HepG2 (cell line): Measurements from ENCODE around the gene ELMOD3. TPM values are rescaled to one million over a fixed set of nuclear protein-coding genes. Genes with fewer than 3 reads are reported as not detected.

Source experiments
- CREM ChIP-seq, 2 experiments: sonication (generic) in 1 of 2; formaldehyde crosslinking in 1 of 2; IDR thresholded peaks; 2 replicates each; pipeline versions ENCODE4 v1.4.0 to v1.6.1; 2016 to 2020; ENCODE audit warnings: antibody characterized with exemption in 1 of 2, mild to moderate bottlenecking in 1 of 2, missing genetic modification reagents in 1 of 2
- EP300 ChIP-seq, 3 experiments: sonication (generic) in 1 of 3; formaldehyde crosslinking in 1 of 3; IDR thresholded peaks; 2 replicates each; pipeline versions ENCODE4 v1.5.1 to v1.6.1; 2011 to 2020; ENCODE audit warnings: low read depth in 2 of 3, low read length in 2 of 3, borderline replicate concordance in 1 of 3, improper control_type of control experiment in 1 of 3, mild to moderate bottlenecking in 1 of 3, missing genetic modification reagents in 1 of 3, moderate library complexity in 1 of 3
- ESRRA ChIP-seq: sonication (generic); formaldehyde crosslinking; IDR thresholded peaks from 2 replicates; pipeline ENCODE4 v1.5.1; 2020; ENCODE audit warnings: mild to moderate bottlenecking, low read depth, missing genetic modification reagents
- FOXM1 ChIP-seq: sonication (generic); formaldehyde crosslinking; IDR thresholded peaks from 2 replicates; pipeline ENCODE4 v1.5.0; 2020; ENCODE audit warnings: missing genetic modification reagents
- GATAD1 ChIP-seq: IDR thresholded peaks from 2 replicates; pipeline ENCODE4 v1.6.1; 2016; ENCODE audit warnings: missing genetic modification reagents, missing compliant biosample characterization
- KLF16 ChIP-seq, 2 experiments: sonication (generic) in 1 of 2; formaldehyde crosslinking in 1 of 2; IDR thresholded peaks; 2 replicates each; pipeline versions ENCODE4 v1.6.1 to v1.8.0; 2016 to 2023; ENCODE audit warnings: missing genetic modification reagents in 2 of 2, missing compliant biosample characterization in 1 of 2
- NFE2L2 ChIP-seq: fragments of 150-350 bp; IDR thresholded peaks from 2 replicates; pipeline ENCODE4 v1.6.1; 2014; ENCODE audit warnings: low read length
- NRL ChIP-seq: sonication (generic); formaldehyde crosslinking; IDR thresholded peaks from 2 replicates; pipeline ENCODE4 v1.5.0; 2020; ENCODE audit warnings: missing genetic modification reagents, mild to moderate bottlenecking, moderate library complexity, borderline replicate concordance
- SAFB2 ChIP-seq: sonication (generic); formaldehyde crosslinking; IDR thresholded peaks from 2 replicates; pipeline ENCODE4 v1.5.1; 2020; ENCODE audit warnings: missing genetic modification reagents, low read depth, mild to moderate bottlenecking, borderline replicate concordance
- SIN3B ChIP-seq: fragments of 150-350 bp; IDR thresholded peaks from 2 replicates; pipeline ENCODE4 v1.6.1; 2014; ENCODE audit warnings: low read length
- SOX5 ChIP-seq: IDR thresholded peaks from 2 replicates; pipeline ENCODE4 v1.6.1; 2016; ENCODE audit warnings: borderline replicate concordance
- ZNF234 ChIP-seq: sonication (generic); formaldehyde crosslinking; conservative IDR thresholded peaks from 2 replicates; pipeline ENCODE4 v1.5.1; 2020; ENCODE audit warnings: mild to moderate bottlenecking, missing genetic modification reagents
- ZNF326 ChIP-seq: sonication (generic); formaldehyde crosslinking; IDR thresholded peaks from 2 replicates; pipeline ENCODE4 v1.4.0; 2020; ENCODE audit warnings: missing genetic modification reagents, borderline replicate concordance
- ZNF333 ChIP-seq: sonication (generic); formaldehyde crosslinking; IDR thresholded peaks from 2 replicates; pipeline ENCODE4 v1.4.0; 2020; ENCODE audit warnings: mild to moderate bottlenecking, missing genetic modification reagents, borderline replicate concordance
- ZNF530 ChIP-seq: sonication (generic); formaldehyde crosslinking; IDR thresholded peaks from 2 replicates; pipeline ENCODE4 v1.5.0; 2020; ENCODE audit warnings: low read depth, mild to moderate bottlenecking, missing genetic modification reagents
- ZNF672 ChIP-seq: sonication (generic); formaldehyde crosslinking; IDR thresholded peaks from 2 replicates; pipeline ENCODE4 v1.8.1; 2022; ENCODE audit warnings: missing genetic modification reagents
- ZNF766 ChIP-seq: sonication (generic); formaldehyde crosslinking; IDR thresholded peaks from 2 replicates; pipeline ENCODE4 v1.5.0; 2020; ENCODE audit warnings: missing genetic modification reagents, borderline replicate concordance
- ZNF790 ChIP-seq: sonication (generic); formaldehyde crosslinking; IDR thresholded peaks from 2 replicates; pipeline ENCODE4 v1.8.0; 2022; ENCODE audit warnings: missing genetic modification reagents, mild to moderate bottlenecking, borderline replicate concordance
- polyA plus RNA-seq, 8 experiments: library from polyadenylated mRNA; depleted of rRNA in 3 of 8; stranded (reverse) in 7 of 8; unstranded in 1 of 8; fragments of >200 nt; fragmentation: Illumina TruSeq in 4 of 8; extraction: Trizol in 4 of 8; gene quantifications; 2 replicates each; pipeline versions ENCODE4 v1.2.1 to v1.2.3, GENCODE V29; 2011 to 2016; ENCODE audit warnings: low read depth in 4 of 8, missing spikeins in 1 of 8, mixed read lengths in 1 of 8; ENCODE audit not compliant: insufficient read depth in 1 of 8
- total RNA-seq, 5 experiments: library from RNA; depleted of rRNA; stranded (reverse); fragments of >200 nt; fragmentation: Illumina TruSeq; extraction: Trizol; gene quantifications; 2 replicates each; pipeline ENCODE4 v1.2.3, GENCODE V29; 2016; ENCODE audit warnings: low read depth in 1 of 5
- TF ChIP-seq, protein P1 (sequence below): sonication (generic); formaldehyde crosslinking; IDR thresholded peaks from 2 replicates; pipeline ENCODE4 v1.4.0; 2020; ENCODE audit warnings: missing genetic modification reagents, mild to moderate bottlenecking, borderline replicate concordance
- TF ChIP-seq, protein P2 (sequence below): sonication (generic); formaldehyde crosslinking; IDR thresholded peaks from 2 replicates; pipeline ENCODE4 v1.4.0; 2020; ENCODE audit warnings: mild to moderate bottlenecking, missing genetic modification reagents
- TF ChIP-seq, protein P3 (sequence below): sonication (generic); formaldehyde crosslinking; conservative IDR thresholded peaks from 2 replicates; pipeline ENCODE4 v1.4.0; 2020; ENCODE audit warnings: missing genetic modification reagents

ELMOD3 gene
- total and polyA plus RNA-seq, 2 of the 13 experiments (the other 11 are each of a cell fraction or from before 2014, with no cell fraction given) = 13.3 to 19.5 TPM

DNA sequence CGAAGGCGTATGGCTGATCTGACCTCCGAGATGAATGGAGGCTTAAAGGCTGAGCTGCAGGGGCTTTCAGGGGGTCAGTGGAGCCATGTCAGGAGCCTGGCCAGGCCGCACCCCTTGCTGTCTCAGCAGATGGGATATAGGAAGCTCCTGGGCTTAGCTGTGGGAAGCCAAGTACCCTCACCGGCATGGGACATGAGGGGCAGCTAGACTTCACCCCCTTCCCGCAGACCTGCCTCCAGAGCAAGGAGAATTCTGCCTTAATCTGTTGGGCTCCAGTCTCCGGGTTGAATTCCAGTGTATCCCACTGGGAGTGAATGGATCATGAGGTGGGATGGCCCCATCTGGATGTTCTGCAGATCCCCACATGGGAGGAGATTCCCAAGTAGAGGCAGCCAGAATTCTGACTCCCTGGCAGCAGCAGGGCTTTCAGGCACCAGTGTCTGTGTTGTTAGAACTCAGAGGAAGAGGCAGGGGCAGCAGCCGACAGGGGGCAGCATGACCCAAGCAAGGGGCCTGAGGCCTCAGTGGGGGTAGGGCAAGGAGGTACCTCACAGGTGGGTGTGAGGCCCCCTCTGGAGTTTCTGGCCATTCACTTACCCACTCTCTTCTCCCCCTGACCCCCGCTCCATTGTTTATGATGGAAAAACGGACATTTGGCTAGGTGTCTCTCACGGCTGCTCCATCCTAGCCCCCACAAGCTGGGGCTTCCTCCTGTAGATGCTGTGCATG, 36.5 kb downstream of the ELMOD3 start (continued):
- TF ChIP-seq, protein P1, sequence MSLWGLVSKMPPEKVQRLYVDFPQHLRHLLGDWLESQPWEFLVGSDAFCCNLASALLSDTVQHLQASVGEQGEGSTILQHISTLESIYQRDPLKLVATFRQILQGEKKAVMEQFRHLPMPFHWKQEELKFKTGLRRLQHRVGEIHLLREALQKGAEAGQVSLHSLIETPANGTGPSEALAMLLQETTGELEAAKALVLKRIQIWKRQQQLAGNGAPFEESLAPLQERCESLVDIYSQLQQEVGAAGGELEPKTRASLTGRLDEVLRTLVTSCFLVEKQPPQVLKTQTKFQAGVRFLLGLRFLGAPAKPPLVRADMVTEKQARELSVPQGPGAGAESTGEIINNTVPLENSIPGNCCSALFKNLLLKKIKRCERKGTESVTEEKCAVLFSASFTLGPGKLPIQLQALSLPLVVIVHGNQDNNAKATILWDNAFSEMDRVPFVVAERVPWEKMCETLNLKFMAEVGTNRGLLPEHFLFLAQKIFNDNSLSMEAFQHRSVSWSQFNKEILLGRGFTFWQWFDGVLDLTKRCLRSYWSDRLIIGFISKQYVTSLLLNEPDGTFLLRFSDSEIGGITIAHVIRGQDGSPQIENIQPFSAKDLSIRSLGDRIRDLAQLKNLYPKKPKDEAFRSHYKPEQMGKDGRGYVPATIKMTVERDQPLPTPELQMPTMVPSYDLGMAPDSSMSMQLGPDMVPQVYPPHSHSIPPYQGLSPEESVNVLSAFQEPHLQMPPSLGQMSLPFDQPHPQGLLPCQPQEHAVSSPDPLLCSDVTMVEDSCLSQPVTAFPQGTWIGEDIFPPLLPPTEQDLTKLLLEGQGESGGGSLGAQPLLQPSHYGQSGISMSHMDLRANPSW (CRISPR knock-in tag) = no peak
- peak; percentile 60; the same call in 1 of the 2 replicates for TF ChIP-seq GATAD1
- TF ChIP-seq ESRRA (CRISPR knock-in tag) = no peak
- TF ChIP-seq KLF16 (CRISPR knock-in tag; IDR thresholded peaks at IDR 0.05) = no peak
- no peak for TF ChIP-seq ZNF530 (CRISPR knock-in tag)
- TF ChIP-seq NRL (CRISPR knock-in tag) = peak; percentile 57; the same call in 1 of the 2 replicates
- no peak for TF ChIP-seq ZNF333
- TF ChIP-seq EP300 (IDR thresholded peaks at IDR 0.05; ENCODE audit: low read depth in 2 of 2, low read length in 2 of 2) = no peak
- TF ChIP-seq EP300 (CRISPR knock-in tag; IDR thresholded peaks at IDR 0.05; ENCODE audit: borderline replicate concordance) = no peak
- TF ChIP-seq, protein P2, sequence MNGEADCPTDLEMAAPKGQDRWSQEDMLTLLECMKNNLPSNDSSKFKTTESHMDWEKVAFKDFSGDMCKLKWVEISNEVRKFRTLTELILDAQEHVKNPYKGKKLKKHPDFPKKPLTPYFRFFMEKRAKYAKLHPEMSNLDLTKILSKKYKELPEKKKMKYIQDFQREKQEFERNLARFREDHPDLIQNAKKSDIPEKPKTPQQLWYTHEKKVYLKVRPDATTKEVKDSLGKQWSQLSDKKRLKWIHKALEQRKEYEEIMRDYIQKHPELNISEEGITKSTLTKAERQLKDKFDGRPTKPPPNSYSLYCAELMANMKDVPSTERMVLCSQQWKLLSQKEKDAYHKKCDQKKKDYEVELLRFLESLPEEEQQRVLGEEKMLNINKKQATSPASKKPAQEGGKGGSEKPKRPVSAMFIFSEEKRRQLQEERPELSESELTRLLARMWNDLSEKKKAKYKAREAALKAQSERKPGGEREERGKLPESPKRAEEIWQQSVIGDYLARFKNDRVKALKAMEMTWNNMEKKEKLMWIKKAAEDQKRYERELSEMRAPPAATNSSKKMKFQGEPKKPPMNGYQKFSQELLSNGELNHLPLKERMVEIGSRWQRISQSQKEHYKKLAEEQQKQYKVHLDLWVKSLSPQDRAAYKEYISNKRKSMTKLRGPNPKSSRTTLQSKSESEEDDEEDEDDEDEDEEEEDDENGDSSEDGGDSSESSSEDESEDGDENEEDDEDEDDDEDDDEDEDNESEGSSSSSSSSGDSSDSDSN = no peak
- no peak for TF ChIP-seq NFE2L2
- TF ChIP-seq ZNF790 (CRISPR knock-in tag) = no peak
- TF ChIP-seq, protein P3, sequence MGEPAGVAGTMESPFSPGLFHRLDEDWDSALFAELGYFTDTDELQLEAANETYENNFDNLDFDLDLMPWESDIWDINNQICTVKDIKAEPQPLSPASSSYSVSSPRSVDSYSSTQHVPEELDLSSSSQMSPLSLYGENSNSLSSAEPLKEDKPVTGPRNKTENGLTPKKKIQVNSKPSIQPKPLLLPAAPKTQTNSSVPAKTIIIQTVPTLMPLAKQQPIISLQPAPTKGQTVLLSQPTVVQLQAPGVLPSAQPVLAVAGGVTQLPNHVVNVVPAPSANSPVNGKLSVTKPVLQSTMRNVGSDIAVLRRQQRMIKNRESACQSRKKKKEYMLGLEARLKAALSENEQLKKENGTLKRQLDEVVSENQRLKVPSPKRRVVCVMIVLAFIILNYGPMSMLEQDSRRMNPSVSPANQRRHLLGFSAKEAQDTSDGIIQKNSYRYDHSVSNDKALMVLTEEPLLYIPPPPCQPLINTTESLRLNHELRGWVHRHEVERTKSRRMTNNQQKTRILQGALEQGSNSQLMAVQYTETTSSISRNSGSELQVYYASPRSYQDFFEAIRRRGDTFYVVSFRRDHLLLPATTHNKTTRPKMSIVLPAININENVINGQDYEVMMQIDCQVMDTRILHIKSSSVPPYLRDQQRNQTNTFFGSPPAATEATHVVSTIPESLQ (CRISPR knock-in tag) = no peak
- no peak for TF ChIP-seq FOXM1 (CRISPR knock-in tag)
- no peak for TF ChIP-seq SAFB2 (CRISPR knock-in tag)
- no peak for TF ChIP-seq CREM (IDR thresholded peaks at IDR 0.05)
- no peak for TF ChIP-seq CREM (CRISPR knock-in tag; IDR thresholded peaks at IDR 0.05)
- TF ChIP-seq SOX5 (CRISPR knock-in tag) = peak; percentile 41; the same call in 1 of the 2 replicates
- no peak for TF ChIP-seq ZNF234 (CRISPR knock-in tag)
- no peak for TF ChIP-seq SIN3B
- no peak for TF ChIP-seq ZNF672
- no peak for TF ChIP-seq ZNF766 (CRISPR knock-in tag)
- no peak for TF ChIP-seq ZNF326 (CRISPR knock-in tag)
